ENCODE results near the gene CREB3. TPM values are rescaled to one million over a fixed set of nuclear protein-coding genes. Genes with fewer than 3 reads are reported as not detected.

The CREB3 gene
- total RNA-seq, 1 donor = 56.1 TPM

DNA sequence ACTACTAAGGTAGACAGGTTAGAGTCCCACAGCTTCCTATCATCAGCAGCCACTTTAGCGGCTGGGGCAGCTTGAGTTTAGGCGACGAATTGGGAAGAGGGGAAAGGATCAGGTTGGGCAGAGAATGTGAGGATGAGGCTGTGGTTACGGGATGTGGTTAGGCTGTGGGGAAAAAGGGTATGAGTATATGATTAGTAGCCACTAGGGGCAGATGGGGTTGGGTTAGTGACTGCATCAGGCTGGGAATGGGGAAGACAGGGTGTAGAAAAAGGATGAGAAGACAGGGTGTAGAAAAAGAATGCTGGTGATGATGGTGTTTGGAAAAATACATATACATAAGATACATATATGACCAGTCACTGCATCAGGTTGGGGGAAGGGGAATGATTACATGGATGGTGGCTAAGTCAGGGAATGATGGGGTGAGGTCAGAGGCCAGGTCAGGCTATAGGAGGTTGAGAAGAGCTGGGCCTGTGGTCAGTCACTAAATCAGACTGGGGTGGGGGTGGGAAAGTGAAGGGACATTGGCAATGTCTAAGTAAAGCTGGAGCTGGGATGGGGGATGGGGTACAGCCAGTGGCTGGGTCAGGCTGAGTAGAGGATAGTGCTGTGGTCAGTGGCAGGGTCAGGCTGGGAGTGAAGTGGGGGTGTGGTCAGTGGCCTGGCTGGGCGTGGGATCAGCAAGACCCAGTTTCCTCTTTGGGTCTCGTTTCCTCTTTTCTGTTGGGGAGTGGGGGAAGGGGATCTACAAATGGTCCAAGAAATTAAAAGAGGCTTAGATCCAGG lies 2.6 kb upstream of the CREB3 start:
- H3K4me3 ChIP-seq (ENCODE audit: low read depth, low read length) = peak overlapping the region; percentile 98
- TF ChIP-seq, protein P1, sequence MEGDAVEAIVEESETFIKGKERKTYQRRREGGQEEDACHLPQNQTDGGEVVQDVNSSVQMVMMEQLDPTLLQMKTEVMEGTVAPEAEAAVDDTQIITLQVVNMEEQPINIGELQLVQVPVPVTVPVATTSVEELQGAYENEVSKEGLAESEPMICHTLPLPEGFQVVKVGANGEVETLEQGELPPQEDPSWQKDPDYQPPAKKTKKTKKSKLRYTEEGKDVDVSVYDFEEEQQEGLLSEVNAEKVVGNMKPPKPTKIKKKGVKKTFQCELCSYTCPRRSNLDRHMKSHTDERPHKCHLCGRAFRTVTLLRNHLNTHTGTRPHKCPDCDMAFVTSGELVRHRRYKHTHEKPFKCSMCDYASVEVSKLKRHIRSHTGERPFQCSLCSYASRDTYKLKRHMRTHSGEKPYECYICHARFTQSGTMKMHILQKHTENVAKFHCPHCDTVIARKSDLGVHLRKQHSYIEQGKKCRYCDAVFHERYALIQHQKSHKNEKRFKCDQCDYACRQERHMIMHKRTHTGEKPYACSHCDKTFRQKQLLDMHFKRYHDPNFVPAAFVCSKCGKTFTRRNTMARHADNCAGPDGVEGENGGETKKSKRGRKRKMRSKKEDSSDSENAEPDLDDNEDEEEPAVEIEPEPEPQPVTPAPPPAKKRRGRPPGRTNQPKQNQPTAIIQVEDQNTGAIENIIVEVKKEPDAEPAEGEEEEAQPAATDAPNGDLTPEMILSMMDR (IDR thresholded peaks at IDR 0.05; ENCODE audit: insufficient read depth, low read length) = peak; percentile 77
- DNase-seq (ENCODE audit: low read depth) = peak; percentile 80

DNA sequence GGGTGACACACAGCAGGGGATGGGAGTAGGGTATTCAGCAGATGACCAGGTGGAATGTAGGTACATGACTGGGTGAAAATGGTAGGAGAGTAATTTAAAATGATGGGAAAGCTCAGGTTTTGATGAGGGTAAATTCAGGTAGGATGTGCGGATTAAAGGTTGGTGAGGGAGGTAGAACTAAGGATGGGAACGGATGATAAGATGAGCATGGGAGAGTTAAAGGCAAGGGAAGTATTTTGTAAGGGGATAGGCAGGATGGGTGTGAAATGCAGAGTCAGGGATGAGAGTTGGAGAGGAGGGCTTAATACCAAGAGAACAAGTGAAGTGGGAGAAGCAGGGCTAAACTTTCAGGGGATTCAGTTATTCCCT lies 2.0 kb upstream of the CREB3 start:
- TF ChIP-seq, protein P1 (IDR thresholded peaks at IDR 0.05; ENCODE audit: insufficient read depth, low read length) = peak; percentile 0
- H3K4me3 ChIP-seq (ENCODE audit: low read depth, low read length) = peak overlapping the region; percentile 98
- DNase-seq (ENCODE audit: low read depth) = no peak

DNA sequence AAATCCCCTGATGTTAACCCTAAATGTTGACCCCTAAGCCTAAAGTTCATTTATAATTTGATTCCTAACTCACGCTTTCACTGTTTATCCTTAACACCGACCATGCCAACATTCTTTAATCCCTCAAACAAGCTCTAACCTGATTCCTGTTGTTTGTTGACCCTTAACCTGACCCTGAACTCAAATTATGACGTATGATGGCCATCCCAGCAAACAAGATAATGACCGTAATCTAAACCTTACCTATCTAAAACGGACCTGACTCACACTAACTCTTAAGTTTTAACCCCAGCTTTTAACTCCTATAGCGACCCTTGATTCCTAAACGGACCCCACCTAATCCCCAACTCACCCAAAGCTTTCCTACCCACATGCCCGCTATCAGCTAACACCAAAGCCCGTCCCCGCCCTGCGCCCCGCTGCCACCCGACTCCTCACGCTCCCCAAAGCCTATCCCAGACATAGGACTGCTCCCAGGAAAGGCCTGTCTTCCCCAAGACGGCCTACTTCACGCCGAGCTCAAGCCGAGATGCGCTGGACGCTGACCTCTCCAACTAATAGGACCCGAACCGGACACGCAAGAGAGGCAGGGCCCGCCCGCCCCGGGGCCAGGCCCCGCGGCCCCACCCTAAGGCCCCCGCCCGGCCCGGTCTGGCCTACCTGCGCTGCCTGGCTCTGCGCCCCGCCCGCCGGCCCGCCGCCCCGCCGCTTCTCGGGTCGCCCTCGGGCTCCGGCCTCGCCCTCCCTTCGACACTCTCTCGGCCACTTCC lies 866 bp upstream of the CREB3 start:
- peak; percentile 52 for DNase-seq (ENCODE audit: low read depth)

DNA sequence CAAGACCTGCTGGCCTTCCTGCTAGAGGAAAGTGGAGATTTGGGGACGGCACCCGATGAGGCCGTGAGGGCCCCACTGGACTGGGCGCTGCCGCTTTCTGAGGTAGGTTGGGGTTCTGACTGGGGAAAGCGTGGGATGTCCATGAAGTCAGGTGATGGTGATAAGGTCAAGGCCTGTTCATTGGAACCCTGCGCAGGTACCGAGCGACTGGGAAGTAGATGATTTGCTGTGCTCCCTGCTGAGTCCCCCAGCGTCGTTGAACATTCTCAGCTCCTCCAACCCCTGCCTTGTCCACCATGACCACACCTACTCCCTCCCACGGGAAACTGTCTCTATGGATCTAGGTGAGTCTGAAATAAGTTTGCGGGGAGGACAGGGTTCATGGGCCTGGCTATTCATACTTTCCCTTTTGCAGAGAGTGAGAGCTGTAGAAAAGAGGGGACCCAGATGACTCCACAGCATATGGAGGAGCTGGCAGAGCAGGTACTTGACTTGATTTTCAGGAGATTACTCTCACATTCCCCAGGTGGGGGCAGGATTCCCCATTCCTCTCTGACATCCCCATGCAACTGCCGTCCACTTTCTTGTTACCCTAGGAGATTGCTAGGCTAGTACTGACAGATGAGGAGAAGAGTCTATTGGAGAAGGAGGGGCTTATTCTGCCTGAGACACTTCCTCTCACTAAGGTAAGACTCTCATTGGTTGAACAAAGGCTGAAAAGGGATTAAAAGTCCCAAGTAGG lies 505 bp downstream of the CREB3 start:
- H3K4me3 ChIP-seq (ENCODE audit: low read depth, low read length) = peak overlapping the region; percentile 98
- peak; percentile 57 for DNase-seq (ENCODE audit: low read depth)
- TF ChIP-seq, protein P1 (IDR thresholded peaks at IDR 0.05; ENCODE audit: insufficient read depth, low read length) = no peak

More for the DNA sequence above, 866 bp upstream of the CREB3 start:
- TF ChIP-seq, protein P1 (IDR thresholded peaks at IDR 0.05; ENCODE audit: insufficient read depth, low read length) = no peak
- H3K4me3 ChIP-seq (ENCODE audit: low read depth, low read length) = peak overlapping the region; percentile 98

DNA sequence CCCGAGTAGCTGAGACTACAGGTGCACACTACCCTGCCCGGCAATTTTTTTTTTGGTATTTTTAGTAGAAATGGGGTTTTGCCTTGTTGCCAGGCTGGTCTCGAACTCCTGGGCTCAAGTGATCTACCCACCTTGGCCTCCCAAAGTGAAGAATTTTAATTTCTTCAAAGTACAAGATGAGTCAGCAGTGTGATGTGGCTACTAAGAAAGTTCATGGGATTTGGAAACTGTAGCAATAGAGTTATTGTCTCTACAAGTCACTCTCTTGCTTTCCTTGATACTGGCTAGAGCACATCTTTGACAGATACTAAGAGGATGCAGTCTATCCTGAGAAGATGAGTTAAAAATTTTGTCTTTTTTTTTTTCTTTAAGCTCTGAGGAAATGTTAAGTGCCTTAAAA lies 1.6 kb downstream of the CREB3 start:
- peak overlapping the region; percentile 15 for H3K4me3 ChIP-seq (ENCODE audit: low read depth, low read length)
- peak; percentile 16 for DNase-seq (ENCODE audit: low read depth)
- TF ChIP-seq, protein P1 (IDR thresholded peaks at IDR 0.05; ENCODE audit: insufficient read depth, low read length) = no peak

DNA sequence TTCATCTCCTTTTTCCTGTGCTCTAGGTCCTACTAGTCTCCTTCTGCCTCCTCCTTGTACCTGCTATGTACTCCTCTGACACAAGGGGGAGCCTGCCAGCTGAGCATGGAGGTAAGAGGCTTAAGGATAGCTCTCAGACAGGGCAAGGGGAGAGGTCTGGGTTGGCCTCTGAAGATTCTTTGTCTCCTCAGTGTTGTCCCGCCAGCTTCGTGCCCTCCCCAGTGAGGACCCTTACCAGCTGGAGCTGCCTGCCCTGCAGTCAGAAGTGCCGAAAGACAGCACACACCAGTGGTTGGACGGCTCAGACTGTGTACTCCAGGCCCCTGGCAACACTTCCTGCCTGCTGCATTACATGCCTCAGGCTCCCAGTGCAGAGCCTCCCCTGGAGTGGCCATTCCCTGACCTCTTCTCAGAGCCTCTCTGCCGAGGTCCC lies 3.8 kb downstream of the CREB3 start:
- TF ChIP-seq, protein P1 (IDR thresholded peaks at IDR 0.05; ENCODE audit: insufficient read depth, low read length) = peak; percentile 96
- DNase-seq (ENCODE audit: low read depth) = peak; percentile 79
- no peak overlapping the region for H3K4me3 ChIP-seq (ENCODE audit: low read depth, low read length)
